MG63 (cell line): ENCODE data around the gene TBC1D32. TPM values are rescaled to one million over a fixed set of nuclear protein-coding genes. Genes with fewer than 3 reads are reported as not detected.

Source experiments
- DNase-seq: peaks from one replicate; pipeline ENCODE4 v3.0.0-alpha.2; 2020
- H3K27me3 ChIP-seq: fragments of 250-450 bp; sonication (Bioruptor Pico); 2 replicates; pipeline ENCODE4 v1.5.1; 2020; ENCODE audit warnings: mild to moderate bottlenecking, moderate library complexity
- H3K36me3 ChIP-seq: fragments of 250-450 bp; sonication (Bioruptor Pico); 2 replicates; pipeline ENCODE4 v1.5.1; 2020; ENCODE audit warnings: mild to moderate bottlenecking, moderate library complexity
- H3K4me3 ChIP-seq: fragments of 250-450 bp; sonication (Bioruptor Pico); 2 replicates; pipeline ENCODE4 v1.5.1; 2020; ENCODE audit warnings: mild to moderate bottlenecking, moderate library complexity
- H3K9me3 ChIP-seq: fragments of 250-450 bp; sonication (Bioruptor Pico); 2 replicates; pipeline ENCODE4 v1.5.1; 2020; ENCODE audit warnings: mild to moderate bottlenecking, moderate library complexity
- total RNA-seq: library from RNA; depleted of rRNA; stranded (reverse); fragments of >200 nt; shearing (Covaris generic); gene quantifications from 2 replicates; pipeline ENCODE4 v1.2.3, GENCODE V29; 2014; ENCODE audit warnings: low replicate concordance; rRNA removed

The TBC1D32 gene
- total RNA-seq, 1 experiment from 2014 or later, result 10.7 TPM

DNA sequence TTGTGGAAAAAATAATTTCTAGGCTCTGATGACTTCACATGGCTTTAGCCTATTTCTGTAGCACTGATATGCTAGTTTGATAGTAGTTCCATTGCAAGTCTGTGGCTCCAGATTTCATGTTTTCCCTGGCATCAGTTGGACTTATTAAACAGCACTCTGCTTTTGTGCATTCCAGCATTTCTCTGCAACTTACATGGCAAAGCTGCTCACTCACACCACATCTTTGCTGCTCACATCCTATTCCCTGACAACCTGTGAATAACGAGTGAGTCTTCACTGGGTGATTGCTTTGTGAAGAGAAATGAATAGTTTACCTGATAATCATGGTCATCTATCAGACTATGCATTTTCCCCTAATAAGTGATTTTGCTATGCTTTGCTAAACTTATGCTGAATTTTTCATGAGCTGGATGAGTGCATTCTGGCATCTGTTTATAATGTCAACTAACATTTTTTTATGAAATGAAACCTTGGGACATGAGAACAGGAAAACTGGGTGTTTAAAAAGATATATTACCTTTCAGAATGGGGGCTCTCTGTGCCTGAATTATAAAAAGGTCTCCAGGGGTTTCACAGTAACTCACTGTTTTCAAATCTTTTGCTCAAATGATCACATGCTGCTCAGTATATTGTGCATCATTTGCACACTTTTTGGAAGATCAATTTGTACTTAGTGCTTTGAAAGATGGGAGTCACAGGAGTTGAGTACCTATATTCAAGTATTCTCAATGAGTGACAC, 301.8 kb downstream of the TBC1D32 start:
- Histone ChIP-seq H3K9me3 (no peaks in the 10 kb centered on the region), H3K27me3 (no peaks in the 10 kb centered on the region), H3K36me3 (no peaks in the 10 kb centered on the region), H3K4me3 (no peak overlapping the region)
- no peak for DNase-seq

Other genes with a start within 250 kb of the TBC1D32 start
- gene GJA1, start 101.2 kb upstream of the TBC1D32 start, total RNA-seq, result 12.2 and 20.6 TPM in 2 replicates